GM21723 (cell line): Measurements from ENCODE around the gene TAS2R41.

Source experiments
- ATAC-seq: cut with Tn5 transposase; IDR thresholded peaks from one replicate; pipeline ENCODE4 v1.9.1; 2021; ENCODE audit warnings: mild to moderate bottlenecking, moderate library complexity; ENCODE audit not compliant: unreplicated experiment

Gene TAS2R41

DNA sequence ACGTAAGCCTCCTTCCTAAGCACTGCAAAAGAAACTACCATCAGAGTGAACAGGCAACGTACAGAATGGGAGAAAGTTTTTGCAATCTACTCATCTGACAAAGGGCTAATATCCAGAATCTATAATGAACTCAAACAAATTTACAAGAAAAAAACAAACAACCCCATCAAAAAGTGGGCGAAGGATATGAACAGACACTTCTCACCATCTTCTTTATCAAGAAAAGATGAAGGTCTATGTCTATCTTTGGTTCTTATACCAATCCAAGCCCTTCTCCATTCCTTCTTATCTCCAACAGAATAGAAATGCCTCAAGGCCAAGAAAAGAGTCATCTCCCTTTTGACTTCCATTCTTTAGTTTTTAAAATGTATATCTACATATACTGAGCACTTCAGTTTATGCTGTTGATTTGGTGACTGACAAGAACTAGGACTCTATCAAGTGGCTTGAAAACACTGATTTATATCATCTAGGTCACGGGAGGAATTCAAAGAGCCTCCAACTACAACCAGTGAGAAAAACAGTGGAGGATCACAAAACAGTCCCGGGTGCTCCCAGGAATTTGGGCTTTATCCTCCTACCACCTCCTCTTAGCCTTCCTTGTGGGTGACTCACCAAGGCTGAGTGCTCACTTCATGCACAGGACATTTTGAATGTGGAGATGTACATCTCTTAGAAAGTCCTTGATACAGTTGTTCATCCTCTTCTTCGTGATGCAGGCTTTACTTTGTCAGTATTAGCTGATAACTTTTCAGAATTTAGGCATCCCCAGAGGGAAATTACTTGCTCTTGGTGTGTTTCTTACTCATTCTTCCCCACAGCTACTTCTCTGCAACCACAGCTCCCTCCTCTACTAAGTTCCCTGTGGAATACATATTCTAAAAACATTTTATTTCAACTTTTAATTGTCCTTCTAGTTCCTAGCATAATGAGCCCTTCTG is 15.4 kb downstream of the TAS2R41 start:
- ATAC-seq, result no peak

DNA sequence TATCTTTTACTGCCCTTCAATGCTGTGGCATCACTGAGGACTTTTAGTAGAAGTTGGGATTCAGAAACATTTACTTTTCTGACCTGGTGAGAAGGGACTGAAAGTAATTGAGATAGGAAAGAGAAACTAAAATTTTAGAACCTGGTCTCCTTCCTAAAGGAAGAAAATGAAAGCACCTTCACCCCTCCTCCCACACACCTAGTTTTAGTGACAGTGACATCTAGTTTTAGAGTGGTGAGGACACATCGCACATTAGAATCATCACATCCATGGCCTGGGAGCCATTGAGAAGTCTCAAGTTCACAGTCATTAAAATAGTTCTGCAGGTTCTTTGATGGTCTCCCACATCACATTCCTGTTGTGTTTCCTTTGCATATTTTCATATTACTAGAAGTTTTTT is 16.1 kb downstream of the TAS2R41 start:
- no peak for ATAC-seq

DNA sequence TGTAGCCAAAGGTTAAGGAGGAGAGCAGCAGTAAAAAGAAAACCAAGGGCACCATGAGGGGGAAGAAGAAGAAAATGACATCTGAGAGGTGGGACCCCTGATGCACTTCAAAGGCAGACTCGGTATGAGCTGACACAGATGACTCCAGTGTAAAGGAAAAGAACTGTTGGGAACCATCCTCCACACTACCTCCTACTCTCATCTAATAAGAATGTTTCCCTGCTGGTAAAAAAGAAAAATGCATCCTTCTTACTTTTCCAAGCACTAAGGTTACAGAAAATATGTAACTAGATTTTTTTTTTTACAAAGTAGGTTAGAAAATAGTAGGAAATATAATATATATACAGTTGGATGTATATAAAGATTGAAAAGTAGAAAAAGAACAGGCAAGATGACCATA is 16.9 kb downstream of the TAS2R41 start:
- no peak for ATAC-seq

DNA sequence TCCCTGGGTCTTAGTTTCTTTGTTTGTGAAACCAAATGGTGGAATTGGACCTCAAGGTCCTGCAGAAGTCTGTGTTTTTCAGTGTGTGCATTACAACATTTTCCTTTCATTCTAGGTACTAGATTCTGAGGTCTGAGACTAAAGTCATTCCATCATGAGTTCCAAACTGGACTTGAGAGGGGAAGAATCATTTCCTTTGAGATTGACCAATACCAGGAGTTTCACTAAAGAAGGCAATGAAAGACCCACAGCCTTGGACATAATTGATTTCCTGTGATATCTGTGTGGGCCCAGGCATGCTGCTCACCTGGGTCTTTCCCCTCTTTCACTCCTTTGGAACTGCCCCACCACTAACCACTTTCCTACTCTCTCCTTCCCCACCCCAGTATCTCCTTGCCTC is 18.2 kb downstream of the TAS2R41 start:
- no peak for ATAC-seq

DNA sequence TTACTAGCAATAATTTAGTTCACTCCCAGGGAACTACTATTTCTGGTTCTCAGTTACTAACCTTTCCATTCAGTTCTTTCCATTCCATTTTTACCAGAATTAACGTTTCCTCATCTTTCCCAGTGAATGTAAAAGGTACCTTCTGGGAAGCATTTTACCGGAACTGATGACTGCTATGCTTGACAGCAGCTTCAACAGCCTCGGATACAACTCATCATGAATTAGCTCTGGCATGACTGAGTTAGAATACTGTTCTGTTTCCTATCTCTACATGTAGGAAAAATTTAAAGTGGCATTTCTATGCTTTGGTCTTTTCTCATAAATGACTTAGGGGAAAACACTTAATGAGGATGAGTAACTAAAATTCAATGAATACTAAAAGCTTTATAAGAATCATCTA is 18.6 kb downstream of the TAS2R41 start:
- ATAC-seq, result no peak

DNA sequence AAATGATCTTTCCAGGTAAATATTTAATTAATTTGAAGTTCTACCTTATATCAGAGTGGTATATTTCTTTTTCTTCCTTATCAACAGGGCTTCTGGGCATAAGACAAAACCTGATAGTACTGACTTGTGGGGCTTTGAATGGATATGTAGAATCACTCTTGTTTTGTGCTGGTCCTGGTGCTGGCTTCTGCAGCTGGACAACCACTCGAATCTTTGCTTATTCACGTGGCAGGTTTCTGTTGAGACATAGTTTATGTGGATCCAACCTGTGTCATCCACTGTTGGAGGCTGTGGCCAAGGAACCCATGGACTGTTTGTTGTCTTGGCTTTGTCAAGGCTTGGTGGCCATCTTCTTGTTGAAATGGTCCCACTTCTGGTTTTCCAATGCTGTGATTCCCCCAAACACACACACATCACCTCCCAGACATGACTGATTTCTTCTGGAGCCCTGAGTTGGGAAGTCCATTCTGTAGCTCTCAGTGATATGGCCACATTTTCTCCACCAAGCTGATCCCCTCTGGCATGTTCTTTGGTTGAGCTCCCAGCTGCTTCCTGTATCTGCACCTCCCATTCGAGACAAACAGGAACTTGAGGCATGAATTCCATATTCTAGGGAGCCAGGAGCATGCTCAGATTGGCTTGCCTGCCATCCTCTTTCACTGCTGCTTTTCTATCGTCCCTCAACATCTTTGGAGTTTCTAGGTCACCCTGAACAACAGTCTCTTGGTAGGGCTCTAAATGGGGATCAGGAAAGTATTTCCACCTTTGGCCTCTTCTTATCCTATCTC is 19.5 kb downstream of the TAS2R41 start:
- no peak for ATAC-seq

DNA sequence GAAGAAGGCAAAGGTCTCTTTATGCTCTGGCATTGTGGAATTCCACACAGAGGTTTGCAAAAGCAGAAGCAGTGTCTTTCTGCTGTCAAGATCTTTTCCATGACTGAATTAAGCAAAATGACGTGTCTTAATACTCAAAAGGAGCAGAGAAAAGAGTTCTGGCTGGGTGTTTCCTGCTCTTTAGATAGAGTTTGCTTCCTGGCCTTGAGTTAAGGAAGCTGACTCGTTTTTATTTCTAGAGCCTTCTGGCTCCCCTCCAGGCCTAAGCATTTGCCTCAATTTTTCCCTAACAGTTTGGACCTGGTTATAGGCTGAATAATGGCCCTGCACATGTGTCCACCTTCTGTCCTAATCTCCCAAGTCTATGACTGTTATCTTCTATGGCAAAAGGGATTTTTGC is 21.6 kb downstream of the TAS2R41 start:
- ATAC-seq, result no peak

DNA sequence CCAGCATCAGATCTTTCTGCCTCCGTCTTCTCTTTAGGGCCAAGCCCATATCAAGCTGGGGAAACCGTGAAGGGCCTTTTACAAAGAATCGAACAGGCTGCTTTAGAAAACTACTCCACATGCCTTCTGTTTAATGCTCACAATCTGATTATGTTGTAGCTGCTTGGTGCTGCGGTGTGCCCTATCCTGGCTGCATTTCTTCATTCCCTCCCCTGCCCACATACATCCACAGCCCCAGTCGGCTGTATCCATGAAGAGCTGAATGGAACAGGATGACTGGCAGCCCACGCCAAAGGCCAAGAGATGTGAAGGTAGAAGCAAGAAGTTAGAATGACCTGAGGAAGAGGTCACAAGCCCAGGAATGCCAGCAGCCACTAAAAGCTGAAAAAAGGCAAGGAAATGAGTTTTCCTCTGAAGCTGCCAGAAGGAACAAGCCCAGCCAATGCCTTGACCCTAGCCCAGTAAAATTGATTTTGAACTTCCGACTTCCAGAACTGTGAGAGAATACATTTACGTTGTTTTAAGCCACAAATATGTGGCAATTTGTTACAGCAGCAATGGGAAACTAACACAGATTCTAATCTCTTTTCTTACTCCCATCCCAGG is 22.2 kb downstream of the TAS2R41 start:
- no peak for ATAC-seq

DNA sequence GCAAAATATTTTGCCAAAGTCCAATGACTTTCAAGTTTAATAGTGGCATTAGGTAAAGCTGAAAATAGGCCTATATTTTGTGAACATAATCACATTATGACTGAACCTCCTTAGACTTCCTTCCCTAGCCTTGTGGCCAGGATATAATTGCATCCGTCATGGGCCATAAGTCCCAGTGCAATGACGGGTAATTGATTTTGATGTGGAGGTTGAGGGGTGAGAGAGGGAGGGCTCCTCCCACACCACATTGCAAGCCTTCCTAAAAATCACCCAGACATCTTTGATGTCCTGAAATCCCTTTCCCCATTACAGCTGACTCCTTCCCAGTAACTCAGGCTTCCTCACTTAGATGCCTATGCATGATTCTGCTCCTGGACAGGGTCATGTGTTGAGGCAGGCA is 25.6 kb downstream of the TAS2R41 start:
- no peak for ATAC-seq

DNA sequence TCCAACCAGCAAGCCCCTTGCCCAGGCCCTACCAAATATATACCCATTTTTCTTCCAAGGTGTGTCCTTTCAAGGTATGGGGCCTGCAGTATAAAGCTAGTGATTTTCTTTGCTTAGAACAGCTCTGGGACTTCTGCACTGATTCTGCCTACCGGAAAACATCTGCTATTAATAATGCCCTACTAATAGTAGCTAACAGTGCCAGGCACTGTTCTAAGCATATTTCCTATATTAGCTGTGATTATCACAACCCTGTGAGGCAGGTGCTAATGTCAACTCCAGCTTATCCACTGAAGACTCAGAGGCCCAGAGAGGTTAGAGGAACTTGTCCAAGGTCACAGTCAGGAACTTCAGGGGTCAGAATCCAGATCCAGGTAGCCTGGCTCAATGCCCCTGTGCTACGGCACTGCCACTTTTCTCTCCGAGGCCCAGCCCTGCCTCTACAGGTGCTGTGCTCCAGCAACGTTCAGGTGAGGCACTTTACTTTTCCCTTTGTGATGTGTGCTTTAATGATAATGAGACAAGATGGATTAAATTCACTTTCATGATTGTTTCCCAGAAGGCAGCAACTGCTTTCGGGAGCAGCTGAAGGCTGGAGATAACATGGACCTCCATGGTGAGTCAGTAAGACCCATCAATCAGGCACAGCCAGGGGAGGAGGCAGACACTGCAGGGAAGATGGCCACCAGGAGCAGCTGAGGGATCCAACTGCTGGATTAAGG is 26.7 kb downstream of the TAS2R41 start:
- ATAC-seq, result no peak

DNA sequence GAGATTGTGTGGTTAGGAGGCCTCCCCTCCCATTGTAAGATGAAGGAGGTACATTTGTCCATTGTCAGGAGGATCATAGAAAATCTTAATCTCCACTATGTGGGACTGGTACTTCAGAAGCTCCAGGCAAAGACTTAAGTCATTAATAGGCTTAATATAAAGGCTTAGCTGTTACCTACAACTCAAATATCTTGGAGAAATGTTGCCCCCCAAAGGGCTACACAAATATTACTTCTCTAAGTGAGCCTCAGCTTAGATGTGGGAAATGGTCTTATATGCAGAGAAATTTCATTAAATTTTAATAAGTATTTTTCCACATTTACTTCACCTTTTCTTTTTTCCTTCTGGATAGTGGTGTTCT is 27.2 kb downstream of the TAS2R41 start:
- no peak for ATAC-seq

DNA sequence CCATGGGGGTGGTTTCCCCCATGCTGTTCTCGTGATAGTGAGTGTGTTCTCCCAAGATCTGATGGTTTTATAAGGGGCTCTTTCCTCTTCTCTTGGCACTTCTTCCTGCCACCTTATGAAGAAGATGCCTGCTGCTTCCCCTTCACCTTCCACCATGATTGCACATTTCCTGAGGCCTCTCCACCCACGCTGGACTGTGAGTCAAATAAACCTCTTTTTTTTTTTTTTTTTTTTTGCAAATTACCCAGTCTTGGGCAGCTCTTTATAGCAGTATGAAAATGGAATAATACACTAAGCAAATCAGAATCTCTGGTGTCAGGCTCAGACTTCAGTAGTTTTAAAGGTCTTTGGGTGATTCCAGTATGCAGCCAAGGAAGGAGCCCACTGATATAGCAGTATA is 28.2 kb downstream of the TAS2R41 start:
- no peak for ATAC-seq

DNA sequence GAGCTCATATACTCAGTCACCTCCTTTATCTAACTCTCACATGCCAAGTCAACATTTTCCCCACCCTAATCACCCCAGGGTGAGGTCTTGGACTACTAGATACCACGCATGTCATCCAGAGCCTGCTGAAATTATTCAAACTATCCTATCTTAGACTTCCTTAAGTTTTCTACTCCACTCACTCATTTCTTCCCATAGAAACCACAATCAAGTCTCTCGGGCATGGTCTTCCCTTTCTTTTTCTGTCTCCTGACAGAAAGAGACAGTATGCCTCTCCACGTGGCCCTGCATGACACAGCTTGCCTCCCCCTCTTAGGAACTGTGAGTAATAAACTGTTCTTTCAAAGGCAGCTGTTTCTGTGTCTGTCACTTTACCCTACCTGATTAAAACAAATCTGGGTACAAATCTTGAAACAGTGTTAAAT is 29.4 kb downstream of the TAS2R41 start:
- ATAC-seq, result no peak

DNA sequence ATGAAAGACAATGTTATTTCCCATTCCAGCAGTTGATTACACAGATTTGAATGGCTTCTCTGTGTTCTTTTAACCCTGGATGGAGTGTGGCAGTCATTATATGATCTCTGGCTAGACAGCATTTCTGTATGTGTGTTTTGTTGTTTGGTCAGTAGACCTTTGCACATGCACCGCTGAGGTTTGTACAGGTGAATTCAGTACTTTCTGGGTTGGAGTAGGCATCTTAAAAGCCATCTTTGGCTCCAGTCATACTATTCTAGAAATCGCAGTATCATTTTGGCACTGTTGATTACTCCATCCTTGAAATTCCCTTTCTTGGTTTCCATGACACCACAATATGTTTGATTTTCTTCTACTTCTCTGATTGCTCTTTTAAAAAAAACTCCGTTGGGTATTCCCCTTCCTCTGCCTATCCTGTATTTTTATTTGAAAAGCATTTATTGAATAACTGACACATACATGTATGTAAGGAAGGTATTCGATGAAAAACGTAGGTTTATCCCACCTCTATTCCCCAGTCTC is 29.9 kb downstream of the TAS2R41 start:
- no peak for ATAC-seq

DNA sequence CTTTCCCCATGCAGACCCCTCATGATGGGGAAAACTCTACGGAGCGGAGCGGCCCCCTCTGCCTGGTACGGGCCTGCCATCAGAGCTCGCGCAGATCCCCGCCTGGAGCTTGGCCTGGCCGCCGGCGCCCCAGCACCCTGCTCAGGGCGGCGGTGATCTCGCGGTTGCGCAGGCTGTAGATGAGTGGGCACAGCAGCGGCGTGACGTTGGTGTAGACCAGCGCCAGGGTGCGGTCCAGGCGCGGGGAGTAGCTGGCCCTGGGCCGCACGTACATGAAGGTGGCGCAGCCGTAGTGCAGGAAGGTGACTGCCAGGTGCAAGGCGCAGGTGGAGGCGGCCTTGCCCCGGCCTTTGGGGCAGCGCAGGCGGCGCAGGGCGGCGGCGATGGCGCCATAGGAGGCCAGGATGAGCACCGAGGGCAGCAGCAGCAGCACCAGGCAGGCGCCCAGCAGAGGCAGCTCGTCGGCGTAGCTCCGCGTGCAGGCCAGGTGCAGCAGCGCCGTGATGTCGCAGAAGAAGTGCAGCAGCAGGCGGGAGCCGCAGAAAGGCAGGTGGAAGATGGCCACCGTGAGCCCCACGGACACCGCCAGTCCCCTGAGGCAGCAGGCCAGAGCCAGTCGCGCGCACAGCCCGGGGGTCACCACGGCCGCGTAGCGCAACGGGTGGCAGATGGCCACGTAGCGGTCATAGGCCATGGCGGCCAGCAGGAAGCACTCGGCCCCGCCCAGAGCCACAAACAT is 33.4 kb downstream of the TAS2R41 start:
- ATAC-seq, result no peak

DNA sequence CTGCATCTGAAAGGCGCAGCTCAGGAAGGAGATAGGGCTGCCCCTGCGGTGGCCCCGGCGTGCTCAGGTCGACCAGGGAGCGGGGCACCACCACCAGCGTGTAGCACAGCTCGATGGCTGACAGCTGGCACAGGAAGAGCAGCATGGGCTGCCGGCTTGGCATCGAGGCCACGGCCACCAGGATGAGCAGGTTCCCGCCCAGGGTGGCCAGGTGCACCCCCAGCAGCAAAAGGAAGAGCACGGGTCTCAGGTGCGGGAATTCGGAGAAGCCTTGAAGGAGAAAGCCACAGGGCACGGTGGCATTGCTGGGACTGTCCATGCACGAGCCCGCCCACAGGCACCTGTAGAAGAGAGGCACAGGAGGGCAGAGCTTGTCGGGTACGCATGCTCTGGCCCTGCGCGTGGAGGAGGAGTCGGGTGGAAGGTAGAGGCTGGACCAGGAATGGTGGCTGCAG is 33.9 kb downstream of the TAS2R41 start:
- ATAC-seq, result no peak

DNA sequence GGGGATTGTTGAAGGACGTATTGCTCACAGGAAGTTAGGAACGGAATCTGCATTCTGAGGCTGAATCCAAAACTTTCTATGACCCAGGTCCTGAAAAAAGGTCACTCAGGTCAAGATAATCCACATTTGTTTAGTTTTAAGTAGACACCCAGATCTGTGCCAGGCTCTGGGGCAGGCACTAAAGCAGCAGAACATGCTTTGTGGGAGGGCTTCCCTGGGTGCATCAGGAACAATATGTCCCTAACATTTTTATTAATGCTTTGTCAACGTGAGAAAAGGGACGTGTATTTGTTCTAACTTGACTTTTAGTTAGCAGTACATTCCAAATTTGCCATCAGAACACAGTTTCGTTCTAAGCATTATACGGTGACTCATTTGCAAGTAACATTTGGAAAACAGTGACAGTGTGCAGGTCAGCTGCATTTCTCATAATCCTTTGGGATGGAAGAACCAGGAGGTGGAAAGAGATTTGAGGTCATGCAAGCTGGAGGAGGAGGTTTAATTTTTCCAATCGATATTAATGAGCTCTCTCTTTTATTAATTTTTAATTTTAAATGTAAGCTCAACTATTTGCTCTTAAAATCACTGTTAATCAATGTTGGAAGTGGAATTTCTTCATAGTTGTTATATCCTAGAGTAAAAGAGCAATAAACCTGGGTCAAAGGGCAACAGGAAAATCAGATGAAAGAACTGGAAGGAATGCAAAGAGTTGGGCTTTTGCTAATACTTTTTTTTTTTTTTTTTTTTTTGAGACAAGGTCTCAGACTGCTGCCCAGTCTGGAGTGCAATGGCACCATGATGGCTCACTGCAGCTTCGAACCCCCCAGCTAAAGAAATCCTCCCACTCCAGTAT is 35.0 kb downstream of the TAS2R41 start:
- ATAC-seq, result no peak

DNA sequence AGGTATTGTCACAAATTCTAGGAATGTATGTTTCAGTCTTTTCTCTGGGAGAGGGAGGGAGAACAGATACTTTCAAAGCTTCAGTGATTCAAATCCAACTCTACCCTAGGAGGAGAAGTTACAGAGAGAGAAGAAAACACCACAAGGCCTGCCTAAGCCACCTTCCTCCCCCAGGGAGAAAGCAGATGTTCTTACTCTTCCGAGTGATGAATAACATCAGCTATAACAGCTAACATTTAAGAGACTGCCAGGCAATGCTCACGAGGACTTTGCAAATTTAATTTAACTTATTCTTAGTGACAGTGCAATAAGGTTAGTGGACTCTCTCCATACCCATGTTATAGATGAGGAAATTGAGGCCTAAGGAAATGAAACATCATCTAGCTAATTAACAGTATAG is 36.8 kb downstream of the TAS2R41 start:
- no peak for ATAC-seq
